Upper lobe of left lung (tissue), 4 donors: ENCODE data around the gene PANX2.

Source experiments
- CTCF ChIP-seq, 6 experiments: fragments of 450-650 bp in 4 of 6; fragments of 200-600 bp in 2 of 6; sonication (generic) in 2 of 6; IDR thresholded peaks; one replicate each; pipeline ENCODE4 v1.5.1; 2016 to 2019; ENCODE audit warnings: antibody characterized with exemption in 6 of 6
- EP300 ChIP-seq, 4 donors: sonication (generic); formaldehyde crosslinking; IDR thresholded peaks; one replicate each; pipeline ENCODE4 v1.5.1; 2017; ENCODE audit warnings: antibody characterized with exemption in 4 of 4, control low read depth in 2 of 4

GRCh38 chr22:50134481-50134880, 36.0 kb upstream of the PANX2 start:
- TF ChIP-seq EP300 (IDR thresholded peaks at IDR 0.05) (no peak), CTCF (IDR thresholded peaks at IDR 0.05) (no peak)
